K562 (cell line): ENCODE data around the gene KLHL22. TPM values are rescaled to one million over a fixed set of nuclear protein-coding genes. Genes with fewer than 3 reads are reported as not detected.
A peak's percentile ranks its signal among the peaks of the same experiment; 100 is the strongest.

Experiments used
- ATAC-seq: fragments of 200-7000 bp; cut with Tn5 transposase; 3 replicates; pipeline ENCODE4 v1.9.1; 2020; ENCODE audit warnings: moderate library complexity
- BruUV-seq: library from RNA; stranded (reverse); fragments of 400-500 nt; replicated peaks from 2 replicates; lab custom pipeline; 2021; lab: Mats Ljungman, UMichigan
- CTCF ChIA-PET: fragments of 300-600 bp; formaldehyde crosslinking; extraction: SDS; loops from one replicate; lab custom pipeline; 2021; ENCODE audit warnings: low intra/inter-chr PET ratio; lab: Yijun Ruan, JAX
- POLR2A ChIA-PET: fragments of 300-600, 350-650 bp; sonication (Branson Sonifier 250); formaldehyde crosslinking; extraction: SDS; loops from one replicate; lab custom pipeline; 2021; ENCODE audit warnings: antibody characterized with exemption, inconsistent platforms; lab: Yijun Ruan, JAX
- DNase-seq, 4 experiments: peaks; one replicate each; pipeline versions ENCODE4 v3.0.0 to v3.0.0-alpha.2; 2011 to 2018; ENCODE audit warnings: low spot score in 3 of 4, mixed read lengths in 3 of 4; ENCODE audit errors: extremely low read depth in 1 of 4
- FAIRE-seq: peaks from 2 replicates; lab custom pipeline; 2011; peaks lifted over from hg19 to GRCh38; lab: Jason Lieb, UNC
- H2AFZ ChIP-seq: 2 replicates; pipeline ENCODE4 v1.6.0; 2011; ENCODE audit warnings: low read depth, low read length, control low read depth, inconsistent platforms
- H3K27ac ChIP-seq: fragments of 200-600 bp; 3 replicates; pipeline ENCODE4 v1.8.0; 2011; ENCODE audit warnings: low read depth, mild to moderate bottlenecking, control low read depth, inconsistent platforms, low read length, moderate library complexity, mixed read lengths; ENCODE audit errors: extremely low read depth
- H3K27me3 ChIP-seq, 2 experiments: fragments of 300-600 bp in 1 of 2; 2 replicates in 1 of 2; 3 replicates in 1 of 2; pipeline versions ENCODE4 v1.6.0 to v1.8.0; 2011; ENCODE audit warnings: inconsistent platforms in 2 of 2, low read length in 2 of 2, mild to moderate bottlenecking in 1 of 2, mixed read lengths in 1 of 2, moderate library complexity in 1 of 2; ENCODE audit not compliant: control insufficient read depth in 2 of 2, insufficient read depth in 2 of 2
- H3K36me3 ChIP-seq: fragments of 300-600 bp; 3 replicates; pipeline ENCODE4 v1.8.0; 2011; ENCODE audit warnings: mild to moderate bottlenecking, low read length, inconsistent platforms; ENCODE audit not compliant: control insufficient read depth, insufficient read depth
- H3K4me1 ChIP-seq, 2 experiments: fragments of 200-600 bp in 1 of 2; replicated peaks in 1 of 2; 2 replicates in 1 of 2; 3 replicates in 1 of 2; pipeline versions ENCODE4 v1.5.1 to v1.8.0; 2011; ENCODE audit warnings: inconsistent platforms in 2 of 2, low read length in 2 of 2, mild to moderate bottlenecking in 1 of 2, mixed read lengths in 1 of 2, moderate library complexity in 1 of 2; ENCODE audit not compliant: control insufficient read depth in 2 of 2, insufficient read depth in 2 of 2
- H3K4me2 ChIP-seq: 2 replicates; pipeline ENCODE4 v1.6.1; 2011; ENCODE audit warnings: low read length, control low read depth, inconsistent platforms, mixed read lengths; ENCODE audit not compliant: insufficient read depth
- H3K4me3 ChIP-seq: fragments of 200-600 bp; sonication (generic), shearing (Covaris generic); 2 replicates; pipeline ENCODE4 v1.5.1; 2016; ENCODE audit warnings: control low read depth, inconsistent platforms
- H3K79me2 ChIP-seq: fragments of 200-600 bp; 3 replicates; pipeline ENCODE4 v1.8.0; 2011; ENCODE audit warnings: low read length, inconsistent platforms; ENCODE audit not compliant: control insufficient read depth, insufficient read depth
- H3K9ac ChIP-seq, 2 experiments: 2 replicates each; pipeline versions ENCODE4 v1.6.0 to v1.6.1; 2011; ENCODE audit warnings: low read depth in 2 of 2, low read length in 2 of 2, control low read depth in 1 of 2, inconsistent platforms in 1 of 2, mild to moderate bottlenecking in 1 of 2, mixed read lengths in 1 of 2; ENCODE audit not compliant: insufficient read depth in 1 of 2
- H3K9me1 ChIP-seq: one replicate; pipeline ENCODE4 v1.6.0; 2011; ENCODE audit warnings: inconsistent platforms, mild to moderate bottlenecking, low read length, moderate library complexity; ENCODE audit not compliant: control insufficient read depth, insufficient read depth
- H3K9me3 ChIP-seq: replicated peaks from 2 replicates; pipeline ENCODE4 v1.5.1; 2011; ENCODE audit warnings: low read depth, low read length, inconsistent platforms; ENCODE audit not compliant: control insufficient read depth, insufficient read depth
- H4K20me1 ChIP-seq: replicated peaks from 2 replicates; pipeline ENCODE4 v1.6.1; 2011; ENCODE audit warnings: low read length, inconsistent platforms, mixed read lengths; ENCODE audit not compliant: control insufficient read depth, insufficient read depth
- ETV6 ChIP-seq, 3 experiments: fragments of 150-350 bp in 1 of 3; sonication (generic) in 1 of 3; formaldehyde crosslinking in 1 of 3; IDR thresholded peaks; 2 replicates each; pipeline versions ENCODE4 v1.6.1 to v1.8.0; 2014 to 2022; ENCODE audit warnings: borderline replicate concordance in 2 of 3, low read depth in 2 of 3, antibody characterized with exemption in 1 of 3, low read length in 1 of 3, mild to moderate bottlenecking in 1 of 3, missing genetic modification reagents in 1 of 3
- JUN ChIP-seq, 2 experiments: sonication (generic) in 1 of 2; formaldehyde crosslinking in 1 of 2; IDR thresholded peaks; 2 replicates each; pipeline versions ENCODE4 v1.6.1 to v1.8.0; 2012 to 2022; ENCODE audit warnings: borderline replicate concordance in 2 of 2, mild to moderate bottlenecking in 2 of 2, improper control_type of control experiment in 1 of 2, low read depth in 1 of 2, low read length in 1 of 2, missing genetic modification reagents in 1 of 2
- MAFF ChIP-seq: IDR thresholded peaks from 2 replicates; pipeline ENCODE4 v1.6.1; 2012; ENCODE audit warnings: low read length, improper control_type of control experiment
- MEF2D ChIP-seq: conservative IDR thresholded peaks from 2 replicates; pipeline ENCODE4 v1.6.1; 2016; ENCODE audit warnings: low read depth, missing genetic modification characterization, missing compliant biosample characterization
- MYC ChIP-seq, 2 experiments: fragments of 250-450 bp in 1 of 2; sonication (Bioruptor Pico) in 1 of 2; IDR thresholded peaks; 2 replicates each; pipeline versions ENCODE4 v1.5.1 to v1.6.1; 2012 to 2021; ENCODE audit warnings: low read depth in 2 of 2, borderline replicate concordance in 1 of 2, improper control_type of control experiment in 1 of 2, low read length in 1 of 2, mild to moderate bottlenecking in 1 of 2, moderate library complexity in 1 of 2
- NR2C2 ChIP-seq, 2 experiments: fragments of 200-800 bp in 1 of 2; sonication (Bioruptor generic) in 1 of 2; sonication (generic) in 1 of 2; formaldehyde crosslinking in 1 of 2; IDR thresholded peaks; 2 replicates each; pipeline versions ENCODE4 v1.6.1 to v1.8.0; 2016 to 2022; ENCODE audit warnings: mild to moderate bottlenecking in 1 of 2, missing compliant biosample characterization in 1 of 2, missing genetic modification characterization in 1 of 2, missing genetic modification reagents in 1 of 2
- ZBTB17 ChIP-seq: fragments of 450-650 bp; formaldehyde crosslinking; IDR thresholded peaks from 2 replicates; pipeline ENCODE4 v1.4.0; 2020; ENCODE audit warnings: mild to moderate bottlenecking
- ZC3H11A ChIP-seq: IDR thresholded peaks from 2 replicates; pipeline ENCODE4 v1.6.1; 2012; ENCODE audit warnings: low read depth, low read length, improper control_type of control experiment
- ZNF140 ChIP-seq: fragments of 250-450 bp; sonication (Bioruptor Pico); IDR thresholded peaks from 2 replicates; pipeline ENCODE4 v1.8.0; 2021; ENCODE audit warnings: moderate library complexity, mild to moderate bottlenecking, inconsistent platforms
- ZNF311 ChIP-seq: fragments of 250-450 bp; sonication (Bioruptor Pico); IDR thresholded peaks from 2 replicates; pipeline ENCODE4 v1.4.0; 2020; ENCODE audit warnings: mild to moderate bottlenecking, moderate library complexity
- ZNF431 ChIP-seq: sonication (generic); formaldehyde crosslinking; IDR thresholded peaks from 2 replicates; pipeline ENCODE4 v1.8.0; 2022; ENCODE audit warnings: mild to moderate bottlenecking, missing genetic modification reagents
- ZNF586 ChIP-seq: fragments of 450-650 bp; formaldehyde crosslinking; conservative IDR thresholded peaks from 2 replicates; pipeline ENCODE4 v1.4.0; 2020; ENCODE audit warnings: mild to moderate bottlenecking, moderate library complexity
- WGBS: fragments of 100-300 bp; shearing (Covaris generic); methylation state at CpG from one replicate; pipeline ENCODE4 v1.1.6; 2016; ENCODE audit warnings: low coverage, mixed read lengths; ENCODE audit not compliant: insufficient coverage; ENCODE audit errors: missing lambda C conversion rate; 5-methylcytosine and 5-hydroxymethylcytosine counted together
- in situ Hi-C: fragments of 300-500 bp; cut with MboI; formaldehyde crosslinking; loops from 4 replicates; pipeline ENCODE4 v1.15.0; 2018; ENCODE audit warnings: inconsistent platforms, mixed read lengths
- intact Hi-C: fragments of 100-400 bp; cut with micrococcal nuclease; formaldehyde crosslinking; loops from 2 replicates; pipeline ENCODE4 v1.14.2; 2022
- polyA plus RNA-seq, 8 experiments: library from polyadenylated mRNA; depleted of rRNA in 4 of 8; stranded (reverse) in 5 of 8; unstranded in 3 of 8; fragments of >200 nt; fragmentation: Nextera tagmentation in 2 of 8; fragmentation: Illumina TruSeq in 1 of 8; extraction: Ambion mirVana in 2 of 8; extraction: Trizol in 1 of 8; gene quantifications; 2 replicates each; pipeline versions ENCODE4 v1.2.1 to v1.2.3, GENCODE V29; 2011 to 2014; ENCODE audit warnings: inconsistent platforms in 1 of 8, missing spikeins in 1 of 8
- total RNA-seq, 7 experiments: library from RNA; depleted of rRNA in 6 of 7; stranded (reverse); fragments of >200 nt in 6 of 7; fragmentation: Illumina TruSeq in 2 of 7; extraction: Trizol in 2 of 7; gene quantifications; 2 replicates each; pipeline versions ENCODE4 v1.2.1 to v1.2.3, GENCODE V29; 2011 to 2021; ENCODE audit warnings: low replicate concordance in 1 of 7
- TF ChIP-seq, protein P1 (sequence below): fragments of 250-450 bp; sonication (Bioruptor Pico); IDR thresholded peaks from 2 replicates; pipeline ENCODE4 v1.4.0; 2020; ENCODE audit warnings: mild to moderate bottlenecking, moderate library complexity, borderline replicate concordance
- TF ChIP-seq, protein P2 (sequence below): sonication (generic); formaldehyde crosslinking; IDR thresholded peaks from 2 replicates; pipeline ENCODE4 v1.8.0; 2022; ENCODE audit warnings: missing genetic modification reagents, mild to moderate bottlenecking, borderline replicate concordance

Gene KLHL22
- total and polyA plus RNA-seq, 9 of the 15 experiments (the other 6 are each of a cell fraction or from before 2014, with no cell fraction given), result 1.3 to 25.6 (median 15.2) TPM

- 74% methylated on average over 11 of the region's 11 CpGs for WGBS
- DNase-seq (peak in 2 of 4 experiments; percentile 61 to 62), FAIRE-seq (no peak), ATAC-seq (peak; percentile 37)
- H4K20me1 ChIP-seq, result peaks cover 58% of the 10 kb centered on the region
- peaks cover 92% of the 10 kb centered on the region for H3K79me2 ChIP-seq
- H3K9me1 ChIP-seq, result peaks cover 30% of the 10 kb centered on the region
- BruUV-seq, result no TSS peak
- no peak overlapping the region for H3K4me3 ChIP-seq
- H3K27ac ChIP-seq, result peak overlapping the region; percentile 43; the same call in 2 of the 3 replicates
- ChIA-PET CTCF (no interaction called here), POLR2A (interaction anchor here (39.5 to 68.9 kb wide), 2 partner anchors 3 to 28 kb away, joined by 1693 read pairs; partner anchors contain the start of gene MED15)
- no peaks in the 10 kb centered on the region for H3K27me3 ChIP-seq
- H3K9me3 ChIP-seq, result no peaks in the 10 kb centered on the region
- in situ Hi-C loops, result no loop called here
- intact Hi-C loops, result loop anchor here (1.0 to 2.0 kb wide), 3 partner anchors 15 to 42 kb away; partner anchors contain the start of gene MED15
- peak overlapping the region; percentile 48 for H3K4me2 ChIP-seq
- no peak overlapping the region for H2AFZ ChIP-seq
- peaks cover 42 to 49% of the 10 kb centered on the region in 2 experiments for H3K4me1 ChIP-seq
- H3K9ac ChIP-seq, result peak overlapping the region; percentile 1 to 80; a peak in 2 of 4 replicates
- H3K36me3 ChIP-seq, result peaks cover 76% of the 10 kb centered on the region
- TF ChIP-seq NR2C2 (CRISPR knock-in tag; IDR thresholded peaks at IDR 0.05), result 0 out of 2 replicates have a peak, but pooled peaks have one; percentile 43
- no peak for TF ChIP-seq NR2C2 (tag; IDR thresholded peaks at IDR 0.05)
- TF ChIP-seq ZNF431 (CRISPR knock-in tag), result no peak
- TF ChIP-seq MYC (IDR thresholded peaks at IDR 0.05; ENCODE audit: low read depth, low read length), result peak; percentile 30; the same call in 1 of the 2 replicates
- 0 out of 2 replicates have a peak, but pooled peaks have one; percentile 19 for TF ChIP-seq MYC (CRISPR knock-in tag; IDR thresholded peaks at IDR 0.05; ENCODE audit: borderline replicate concordance, low read depth)
- no peak for TF ChIP-seq ZNF140 (CRISPR knock-in tag)
- no peak for TF ChIP-seq MAFF
- no peak for TF ChIP-seq ZBTB17 (CRISPR knock-in tag)
- TF ChIP-seq ETV6 (IDR thresholded peaks at IDR 0.05; ENCODE audit: borderline replicate concordance in 1 of 2, low read depth in 2 of 2, low read length in 1 of 2), result peak in 1 of 2 experiments; percentile 48; a peak in 1 of 4 replicates
- no peak for TF ChIP-seq ETV6 (CRISPR knock-in tag; IDR thresholded peaks at IDR 0.05; ENCODE audit: borderline replicate concordance)
- no peak for TF ChIP-seq JUN (IDR thresholded peaks at IDR 0.05; ENCODE audit: borderline replicate concordance, low read depth, low read length)
- 0 out of 2 replicates have a peak, but pooled peaks have one; percentile 14 for TF ChIP-seq JUN (CRISPR knock-in tag; IDR thresholded peaks at IDR 0.05; ENCODE audit: borderline replicate concordance)
- TF ChIP-seq, protein P1, sequence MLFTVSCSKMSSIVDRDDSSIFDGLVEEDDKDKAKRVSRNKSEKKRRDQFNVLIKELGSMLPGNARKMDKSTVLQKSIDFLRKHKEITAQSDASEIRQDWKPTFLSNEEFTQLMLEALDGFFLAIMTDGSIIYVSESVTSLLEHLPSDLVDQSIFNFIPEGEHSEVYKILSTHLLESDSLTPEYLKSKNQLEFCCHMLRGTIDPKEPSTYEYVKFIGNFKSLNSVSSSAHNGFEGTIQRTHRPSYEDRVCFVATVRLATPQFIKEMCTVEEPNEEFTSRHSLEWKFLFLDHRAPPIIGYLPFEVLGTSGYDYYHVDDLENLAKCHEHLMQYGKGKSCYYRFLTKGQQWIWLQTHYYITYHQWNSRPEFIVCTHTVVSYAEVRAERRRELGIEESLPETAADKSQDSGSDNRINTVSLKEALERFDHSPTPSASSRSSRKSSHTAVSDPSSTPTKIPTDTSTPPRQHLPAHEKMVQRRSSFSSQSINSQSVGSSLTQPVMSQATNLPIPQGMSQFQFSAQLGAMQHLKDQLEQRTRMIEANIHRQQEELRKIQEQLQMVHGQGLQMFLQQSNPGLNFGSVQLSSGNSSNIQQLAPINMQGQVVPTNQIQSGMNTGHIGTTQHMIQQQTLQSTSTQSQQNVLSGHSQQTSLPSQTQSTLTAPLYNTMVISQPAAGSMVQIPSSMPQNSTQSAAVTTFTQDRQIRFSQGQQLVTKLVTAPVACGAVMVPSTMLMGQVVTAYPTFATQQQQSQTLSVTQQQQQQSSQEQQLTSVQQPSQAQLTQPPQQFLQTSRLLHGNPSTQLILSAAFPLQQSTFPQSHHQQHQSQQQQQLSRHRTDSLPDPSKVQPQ (CRISPR knock-in tag), result no peak
- TF ChIP-seq ZC3H11A, result 0 out of 2 replicates have a peak, but pooled peaks have one; percentile 12
- TF ChIP-seq, protein P2, sequence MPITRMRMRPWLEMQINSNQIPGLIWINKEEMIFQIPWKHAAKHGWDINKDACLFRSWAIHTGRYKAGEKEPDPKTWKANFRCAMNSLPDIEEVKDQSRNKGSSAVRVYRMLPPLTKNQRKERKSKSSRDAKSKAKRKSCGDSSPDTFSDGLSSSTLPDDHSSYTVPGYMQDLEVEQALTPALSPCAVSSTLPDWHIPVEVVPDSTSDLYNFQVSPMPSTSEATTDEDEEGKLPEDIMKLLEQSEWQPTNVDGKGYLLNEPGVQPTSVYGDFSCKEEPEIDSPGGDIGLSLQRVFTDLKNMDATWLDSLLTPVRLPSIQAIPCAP (CRISPR knock-in tag), result no peak
- TF ChIP-seq MEF2D, result no peak; the same call in 1 of the 2 replicates
- no peak for TF ChIP-seq ZNF311
- TF ChIP-seq ZNF586, result no peak
Measured at GRCh38 chr22:20522134-20523004, 26.8 kb upstream of the KLHL22 start.
